HL-60 (cell line): ENCODE measurements around the gene PARS2.

Source experiments
- DNase-seq, 2 experiments: peaks; one replicate each; pipeline ENCODE4 v3.0.0-alpha.2; 2010 to 2020; ENCODE audit warnings: low read depth in 1 of 2, low spot score in 1 of 2
- H3K27ac ChIP-seq: fragments of 250-450 bp; sonication (Bioruptor Pico); replicated peaks from 2 replicates; pipeline ENCODE4 v1.5.1; 2020; ENCODE audit warnings: mild to moderate bottlenecking, moderate library complexity
- H3K27me3 ChIP-seq: fragments of 250-450 bp; sonication (Bioruptor Pico); 2 replicates; pipeline ENCODE4 v1.5.1; 2021; ENCODE audit warnings: mild to moderate bottlenecking, moderate library complexity; ENCODE audit not compliant: insufficient read depth, poor library complexity, severe bottlenecking
- H3K4me3 ChIP-seq: replicated peaks from 2 replicates; pipeline ENCODE4 v1.5.1; 2011; ENCODE audit warnings: mild to moderate bottlenecking, control low read depth, low read length; ENCODE audit not compliant: insufficient read depth
- GABPA ChIP-seq: IDR thresholded peaks from 2 replicates; pipeline ENCODE4 v1.6.1; 2012; ENCODE audit warnings: low read depth
- POLR2AphosphoS5 ChIP-seq: IDR thresholded peaks from 2 replicates; pipeline ENCODE4 v1.6.1; 2012; ENCODE audit warnings: low read depth
- SPI1 ChIP-seq: IDR thresholded peaks from 2 replicates; pipeline ENCODE4 v1.6.1; 2012; ENCODE audit warnings: low read depth, mild to moderate bottlenecking, borderline replicate concordance
- TF ChIP-seq, protein P1 (sequence below): IDR thresholded peaks from one replicate; pipeline ENCODE4 v1.5.1; 2011; ENCODE audit warnings: low read length, control low read depth, inconsistent platforms; ENCODE audit not compliant: insufficient read depth
- TF ChIP-seq, protein P2 (sequence below): IDR thresholded peaks from 2 replicates; pipeline ENCODE4 v1.6.1; 2012; ENCODE audit warnings: low read depth; ENCODE audit not compliant: insufficient replicate concordance

The PARS2 gene

DNA sequence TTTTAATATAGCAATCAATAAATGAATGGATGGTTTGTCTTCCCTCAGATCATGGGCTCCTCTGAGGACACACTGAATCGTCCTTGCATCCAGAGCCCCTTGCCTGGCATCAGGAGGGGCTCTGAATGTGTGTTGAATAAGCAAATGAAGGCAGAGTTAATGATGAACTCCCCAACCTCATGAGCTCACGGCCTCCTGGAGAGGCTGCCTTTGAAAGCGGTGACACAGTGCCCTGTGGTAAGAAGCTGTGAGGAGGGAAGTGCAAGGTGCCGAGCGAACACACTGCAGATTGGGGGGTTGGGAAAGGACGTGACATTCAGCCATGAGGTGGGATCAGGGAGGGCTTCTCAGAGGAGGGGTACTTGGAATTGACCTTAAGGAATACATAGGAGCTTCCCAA, 3.2 kb upstream of the PARS2 start:
- no peak overlapping the region for H3K27ac ChIP-seq
- no peak overlapping the region for H3K4me3 ChIP-seq
- TF ChIP-seq SPI1, result no peak
- TF ChIP-seq, protein P1, sequence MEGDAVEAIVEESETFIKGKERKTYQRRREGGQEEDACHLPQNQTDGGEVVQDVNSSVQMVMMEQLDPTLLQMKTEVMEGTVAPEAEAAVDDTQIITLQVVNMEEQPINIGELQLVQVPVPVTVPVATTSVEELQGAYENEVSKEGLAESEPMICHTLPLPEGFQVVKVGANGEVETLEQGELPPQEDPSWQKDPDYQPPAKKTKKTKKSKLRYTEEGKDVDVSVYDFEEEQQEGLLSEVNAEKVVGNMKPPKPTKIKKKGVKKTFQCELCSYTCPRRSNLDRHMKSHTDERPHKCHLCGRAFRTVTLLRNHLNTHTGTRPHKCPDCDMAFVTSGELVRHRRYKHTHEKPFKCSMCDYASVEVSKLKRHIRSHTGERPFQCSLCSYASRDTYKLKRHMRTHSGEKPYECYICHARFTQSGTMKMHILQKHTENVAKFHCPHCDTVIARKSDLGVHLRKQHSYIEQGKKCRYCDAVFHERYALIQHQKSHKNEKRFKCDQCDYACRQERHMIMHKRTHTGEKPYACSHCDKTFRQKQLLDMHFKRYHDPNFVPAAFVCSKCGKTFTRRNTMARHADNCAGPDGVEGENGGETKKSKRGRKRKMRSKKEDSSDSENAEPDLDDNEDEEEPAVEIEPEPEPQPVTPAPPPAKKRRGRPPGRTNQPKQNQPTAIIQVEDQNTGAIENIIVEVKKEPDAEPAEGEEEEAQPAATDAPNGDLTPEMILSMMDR, result no peak
- TF ChIP-seq GABPA, result no peak
- TF ChIP-seq, protein P2, sequence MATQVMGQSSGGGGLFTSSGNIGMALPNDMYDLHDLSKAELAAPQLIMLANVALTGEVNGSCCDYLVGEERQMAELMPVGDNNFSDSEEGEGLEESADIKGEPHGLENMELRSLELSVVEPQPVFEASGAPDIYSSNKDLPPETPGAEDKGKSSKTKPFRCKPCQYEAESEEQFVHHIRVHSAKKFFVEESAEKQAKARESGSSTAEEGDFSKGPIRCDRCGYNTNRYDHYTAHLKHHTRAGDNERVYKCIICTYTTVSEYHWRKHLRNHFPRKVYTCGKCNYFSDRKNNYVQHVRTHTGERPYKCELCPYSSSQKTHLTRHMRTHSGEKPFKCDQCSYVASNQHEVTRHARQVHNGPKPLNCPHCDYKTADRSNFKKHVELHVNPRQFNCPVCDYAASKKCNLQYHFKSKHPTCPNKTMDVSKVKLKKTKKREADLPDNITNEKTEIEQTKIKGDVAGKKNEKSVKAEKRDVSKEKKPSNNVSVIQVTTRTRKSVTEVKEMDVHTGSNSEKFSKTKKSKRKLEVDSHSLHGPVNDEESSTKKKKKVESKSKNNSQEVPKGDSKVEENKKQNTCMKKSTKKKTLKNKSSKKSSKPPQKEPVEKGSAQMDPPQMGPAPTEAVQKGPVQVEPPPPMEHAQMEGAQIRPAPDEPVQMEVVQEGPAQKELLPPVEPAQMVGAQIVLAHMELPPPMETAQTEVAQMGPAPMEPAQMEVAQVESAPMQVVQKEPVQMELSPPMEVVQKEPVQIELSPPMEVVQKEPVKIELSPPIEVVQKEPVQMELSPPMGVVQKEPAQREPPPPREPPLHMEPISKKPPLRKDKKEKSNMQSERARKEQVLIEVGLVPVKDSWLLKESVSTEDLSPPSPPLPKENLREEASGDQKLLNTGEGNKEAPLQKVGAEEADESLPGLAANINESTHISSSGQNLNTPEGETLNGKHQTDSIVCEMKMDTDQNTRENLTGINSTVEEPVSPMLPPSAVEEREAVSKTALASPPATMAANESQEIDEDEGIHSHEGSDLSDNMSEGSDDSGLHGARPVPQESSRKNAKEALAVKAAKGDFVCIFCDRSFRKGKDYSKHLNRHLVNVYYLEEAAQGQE, result no peak
- TF ChIP-seq POLR2AphosphoS5, result no peak
- H3K27me3 ChIP-seq, result no peaks in the 10 kb centered on the region
- no peak for DNase-seq

DNA sequence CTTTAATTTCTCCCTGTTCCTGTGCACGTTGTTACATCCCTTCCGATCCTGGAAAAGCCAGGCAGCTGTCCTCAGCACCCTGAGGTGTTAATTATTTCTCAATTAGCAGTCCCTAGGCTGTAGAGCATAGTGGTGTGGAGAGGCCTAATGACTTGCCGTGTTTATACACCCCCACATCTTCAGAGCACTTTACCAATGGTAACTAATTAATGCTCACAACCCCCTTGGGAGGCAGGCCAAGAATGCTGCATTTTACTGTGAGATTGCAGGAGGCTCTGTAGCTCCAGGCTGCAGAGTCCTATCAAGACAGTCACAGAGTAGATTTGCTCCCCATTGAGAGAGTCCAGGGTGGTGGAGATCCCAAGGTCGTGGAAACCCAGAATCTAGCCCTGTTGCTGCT, 2.4 kb upstream of the PARS2 start:
- Histone ChIP-seq H3K27ac (no peak overlapping the region), H3K27me3 (no peaks in the 10 kb centered on the region), H3K4me3 (no peak overlapping the region)
- DNase-seq, result no peak
- TF ChIP-seq GABPA (no peak), SPI1 (no peak), POLR2AphosphoS5 (no peak)
- TF ChIP-seq, protein P2, result no peak
- TF ChIP-seq, protein P1, result no peak

DNA sequence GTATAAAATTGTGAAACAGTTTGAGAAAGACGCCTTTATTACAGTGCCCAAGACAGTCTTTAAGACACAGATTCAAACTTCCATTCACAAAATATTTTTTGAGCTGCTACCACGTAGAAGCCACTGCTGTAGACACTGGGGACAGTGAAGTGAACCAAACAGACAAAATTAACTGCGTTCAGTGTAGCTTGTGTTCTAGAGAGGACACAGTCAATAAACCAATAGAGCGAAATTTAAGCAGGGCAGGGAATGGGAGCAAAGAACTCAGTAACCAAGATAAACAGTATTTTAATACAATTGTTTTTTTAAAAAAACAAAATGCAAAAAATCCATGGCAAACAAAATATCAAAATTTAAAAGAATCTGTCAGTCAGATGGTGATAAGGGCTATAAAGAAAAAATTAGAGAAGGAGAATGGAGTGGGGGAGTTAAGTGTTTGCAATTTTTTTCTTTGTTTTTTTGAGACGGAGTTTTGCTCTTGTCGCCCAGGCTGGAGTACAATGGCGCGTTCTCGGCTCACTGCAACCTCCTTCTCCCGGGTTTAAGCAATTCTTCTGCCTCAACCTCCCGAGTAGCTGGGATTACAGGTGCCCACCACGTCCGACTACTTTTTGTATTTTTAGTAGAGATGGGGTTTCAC, 719 bp upstream of the PARS2 start:
- H3K4me3 ChIP-seq, result peak overlapping the region; percentile 42
- no peak for DNase-seq
- TF ChIP-seq SPI1 (no peak), GABPA (no peak), POLR2AphosphoS5 (no peak)
- TF ChIP-seq, protein P1, result no peak
- TF ChIP-seq, protein P2, result no peak
- peak overlapping the region; percentile 64 for H3K27ac ChIP-seq
- H3K27me3 ChIP-seq, result no peaks in the 10 kb centered on the region
